ENCODE results near the gene KCTD16.

GRCh38 chr5:144308906-144309670 lies 138.4 kb downstream of the KCTD16 start:
- TF ChIP-seq CTCF (IDR thresholded peaks at IDR 0.05) = no peak
- no peak for TF ChIP-seq POLR2AphosphoS5 (IDR thresholded peaks at IDR 0.05)

Measured in prostate gland (tissue), 2 donors.